GM12878 (cell line): Measurements from ENCODE around the gene TNP2. TPM values are rescaled to one million over a fixed set of nuclear protein-coding genes. Genes with fewer than 3 reads are reported as not detected.

ENCODE experiments used
- BRCA1 ChIP-seq: IDR thresholded peaks from 2 replicates; pipeline ENCODE4 v1.6.1; 2011; ENCODE audit warnings: low read depth, low read length, improper control_type of control experiment
- CBFB ChIP-seq: IDR thresholded peaks from 2 replicates; pipeline ENCODE4 v1.6.1; 2016; ENCODE audit warnings: antibody characterized with exemption, low read depth
- DPF2 ChIP-seq: fragments of 450-650 bp; IDR thresholded peaks from 2 replicates; pipeline ENCODE4 v1.6.1; 2017; ENCODE audit warnings: mild to moderate bottlenecking
- EGR1 ChIP-seq, 2 experiments: IDR thresholded peaks; 1 replicate in 1 of 2; 2 replicates in 1 of 2; pipeline ENCODE4 v1.6.1; 2011 to 2012; ENCODE audit warnings: low read depth in 2 of 2, low read length in 2 of 2, borderline replicate concordance in 1 of 2, mild to moderate bottlenecking in 1 of 2, moderate library complexity in 1 of 2
- ETV6 ChIP-seq, 2 experiments: fragments of 450-650 bp in 1 of 2; IDR thresholded peaks in 1 of 2; conservative IDR thresholded peaks in 1 of 2; 2 replicates each; pipeline ENCODE4 v1.6.1; 2014; ENCODE audit warnings: antibody characterized with exemption in 1 of 2, borderline replicate concordance in 1 of 2, low read depth in 1 of 2, mild to moderate bottlenecking in 1 of 2, moderate library complexity in 1 of 2
- FOS ChIP-seq: IDR thresholded peaks from 3 replicates; pipeline ENCODE4 v1.6.1; 2011; ENCODE audit warnings: borderline replicate concordance; ENCODE audit not compliant: insufficient read length; ENCODE audit errors: extremely low read depth
- FOXK2 ChIP-seq: fragments of 450-650 bp; IDR thresholded peaks from 2 replicates; pipeline ENCODE4 v1.6.1; 2017; ENCODE audit warnings: mild to moderate bottlenecking, moderate library complexity
- KDM1A ChIP-seq: fragments of 200-600 bp; sonication (generic); IDR thresholded peaks from 2 replicates; pipeline ENCODE4 v1.6.1; 2016; ENCODE audit warnings: borderline replicate concordance
- KLF5 ChIP-seq: fragments of 450-650 bp; IDR thresholded peaks from 2 replicates; pipeline ENCODE4 v1.6.1; 2014; ENCODE audit warnings: mild to moderate bottlenecking; ENCODE audit not compliant: partially characterized antibody
- NR2C1 ChIP-seq: fragments of 450-650 bp; IDR thresholded peaks from 2 replicates; pipeline ENCODE4 v1.6.1; 2017; ENCODE audit warnings: antibody characterized with exemption, mild to moderate bottlenecking, moderate library complexity
- SREBF1 ChIP-seq: IDR thresholded peaks from 2 replicates; pipeline ENCODE4 v1.6.1; 2012; ENCODE audit warnings: mild to moderate bottlenecking, low read length
- STAT3 ChIP-seq: IDR thresholded peaks from 2 replicates; pipeline ENCODE4 v1.6.1; 2011; ENCODE audit warnings: low read depth, low read length, improper control_type of control experiment
- ZNF217 ChIP-seq: fragments of 450-650 bp; IDR thresholded peaks from 2 replicates; pipeline ENCODE4 v1.6.1; 2017; ENCODE audit warnings: antibody characterized with exemption, mild to moderate bottlenecking
- ZSCAN29 ChIP-seq: fragments of 450-650 bp; IDR thresholded peaks from 2 replicates; pipeline ENCODE4 v1.6.1; 2017; ENCODE audit warnings: mild to moderate bottlenecking, moderate library complexity
- polyA plus RNA-seq, 11 experiments: library from polyadenylated mRNA; depleted of rRNA in 4 of 11; unstranded in 6 of 11; stranded (reverse) in 5 of 11; fragments of >200 nt; fragmentation: Nextera tagmentation in 4 of 11; fragmentation: Illumina TruSeq in 1 of 11; extraction: Ambion mirVana in 4 of 11; extraction: Trizol in 1 of 11; gene quantifications; 1 replicate in 1 of 11; 2 replicates in 10 of 11; pipeline versions ENCODE4 v1.2.1 to v1.2.3, GENCODE V29; 2011 to 2016; ENCODE audit warnings: inconsistent platforms in 2 of 11, missing spikeins in 2 of 11, low read depth in 1 of 11
- total RNA-seq, 4 experiments: library from RNA; depleted of rRNA in 3 of 4; stranded (reverse); fragments of >200 nt in 3 of 4; fragmentation: Illumina TruSeq in 1 of 4; extraction: Trizol in 1 of 4; gene quantifications; 2 replicates each; pipeline versions ENCODE4 v1.2.1 to v1.2.3, GENCODE V29; 2013 to 2021
- TF ChIP-seq, protein P1 (sequence below): IDR thresholded peaks from 2 replicates; pipeline ENCODE4 v1.6.1; 2011; ENCODE audit warnings: low read depth, low read length, improper control_type of control experiment, borderline replicate concordance
- TF ChIP-seq, protein P2 (sequence below): fragments of 450-650 bp; formaldehyde crosslinking; IDR thresholded peaks from 2 replicates; pipeline ENCODE4 v1.5.0; 2022; ENCODE audit warnings: mild to moderate bottlenecking, missing genetic modification characterization
- TF ChIP-seq, protein P3 (sequence below): fragments of 450-650 bp; IDR thresholded peaks from 2 replicates; pipeline ENCODE4 v1.6.1; 2016; ENCODE audit warnings: mild to moderate bottlenecking, moderate library complexity, borderline replicate concordance
- TF ChIP-seq, protein P4 (sequence below): IDR thresholded peaks from 2 replicates; pipeline ENCODE4 v1.6.1; 2011; ENCODE audit warnings: borderline replicate concordance, low read depth, mild to moderate bottlenecking, moderate library complexity, mixed read lengths, low read length; ENCODE audit not compliant: insufficient read depth; ENCODE audit errors: extremely low read length

The TNP2 gene
- total and polyA plus RNA-seq, 10 of the 15 experiments (the other 5 are each of a cell fraction or from before 2014, with no cell fraction given), result not detected

DNA sequence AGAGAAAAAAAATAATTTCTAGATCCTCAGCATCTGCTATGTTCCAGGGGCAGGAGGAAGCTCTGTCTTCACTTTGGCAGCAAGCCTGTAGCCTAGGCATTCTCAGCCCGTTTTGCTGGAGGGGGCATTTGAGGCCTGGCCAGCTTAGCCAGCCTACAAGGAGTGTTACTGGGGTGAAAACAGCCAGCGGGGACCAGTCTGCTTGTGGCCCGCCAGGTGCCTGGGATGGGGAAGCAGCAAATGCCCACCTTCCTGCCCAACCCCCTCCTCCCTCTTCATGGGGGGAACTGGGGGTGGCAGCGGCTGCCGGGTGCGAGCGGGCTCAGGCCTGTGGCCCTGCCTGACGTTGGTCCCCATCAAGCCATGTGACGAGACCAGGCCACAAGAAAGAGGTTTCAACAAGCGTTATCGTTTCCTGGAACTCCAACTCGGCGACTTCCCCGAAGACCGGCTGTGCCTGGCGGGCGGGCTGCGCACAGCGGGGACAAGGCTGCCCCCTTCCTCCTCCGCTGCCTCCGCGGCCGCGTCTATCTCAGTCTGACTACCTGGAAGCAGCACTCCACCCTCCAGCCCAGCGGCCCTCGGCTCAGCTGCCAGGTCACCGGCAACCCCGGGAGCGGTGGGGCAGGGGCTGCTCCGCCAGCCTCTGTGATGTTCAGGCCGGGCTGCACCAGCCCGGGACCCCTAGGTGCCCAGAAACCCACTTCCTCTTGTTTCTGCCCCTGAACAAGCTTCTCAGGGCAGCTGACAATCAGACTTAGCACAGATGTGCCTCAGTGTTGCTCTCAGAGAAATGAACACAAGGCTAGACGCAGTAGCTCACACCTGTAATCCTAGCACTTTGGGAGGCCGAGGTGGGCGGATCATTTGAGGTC, 36.0 kb downstream of the TNP2 start (continued):
- TF ChIP-seq ZSCAN29 (no peak), EGR1 (IDR thresholded peaks at IDR 0.05; ENCODE audit: borderline replicate concordance in 1 of 2, low read depth in 2 of 2, low read length in 2 of 2) (peak in 1 of 2 experiments; percentile 60; a peak in 2 of 3 replicates), ETV6 (conservative IDR thresholded peaks at IDR 0.05 in 1 of 2, IDR thresholded peaks at IDR 0.05 in 1 of 2; ENCODE audit: borderline replicate concordance in 1 of 2, low read depth in 1 of 2) (peak in 1 of 2 experiments; percentile 86; a peak in 2 of 4 replicates), BRCA1 (no peak), STAT3 (no peak), ZNF217 (no peak), NR2C1 (no peak), CBFB (peak; percentile 66; the same call in 1 of the 2 replicates), KDM1A (no peak), KLF5 (peak; percentile 44), DPF2 (peak; percentile 72), FOXK2 (no peak), FOS (no peak), SREBF1 (no peak)
- TF ChIP-seq, protein P1, sequence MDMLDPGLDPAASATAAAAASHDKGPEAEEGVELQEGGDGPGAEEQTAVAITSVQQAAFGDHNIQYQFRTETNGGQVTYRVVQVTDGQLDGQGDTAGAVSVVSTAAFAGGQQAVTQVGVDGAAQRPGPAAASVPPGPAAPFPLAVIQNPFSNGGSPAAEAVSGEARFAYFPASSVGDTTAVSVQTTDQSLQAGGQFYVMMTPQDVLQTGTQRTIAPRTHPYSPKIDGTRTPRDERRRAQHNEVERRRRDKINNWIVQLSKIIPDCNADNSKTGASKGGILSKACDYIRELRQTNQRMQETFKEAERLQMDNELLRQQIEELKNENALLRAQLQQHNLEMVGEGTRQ, result peak; percentile 2; the same call in 1 of the 2 replicates
- TF ChIP-seq, protein P2, sequence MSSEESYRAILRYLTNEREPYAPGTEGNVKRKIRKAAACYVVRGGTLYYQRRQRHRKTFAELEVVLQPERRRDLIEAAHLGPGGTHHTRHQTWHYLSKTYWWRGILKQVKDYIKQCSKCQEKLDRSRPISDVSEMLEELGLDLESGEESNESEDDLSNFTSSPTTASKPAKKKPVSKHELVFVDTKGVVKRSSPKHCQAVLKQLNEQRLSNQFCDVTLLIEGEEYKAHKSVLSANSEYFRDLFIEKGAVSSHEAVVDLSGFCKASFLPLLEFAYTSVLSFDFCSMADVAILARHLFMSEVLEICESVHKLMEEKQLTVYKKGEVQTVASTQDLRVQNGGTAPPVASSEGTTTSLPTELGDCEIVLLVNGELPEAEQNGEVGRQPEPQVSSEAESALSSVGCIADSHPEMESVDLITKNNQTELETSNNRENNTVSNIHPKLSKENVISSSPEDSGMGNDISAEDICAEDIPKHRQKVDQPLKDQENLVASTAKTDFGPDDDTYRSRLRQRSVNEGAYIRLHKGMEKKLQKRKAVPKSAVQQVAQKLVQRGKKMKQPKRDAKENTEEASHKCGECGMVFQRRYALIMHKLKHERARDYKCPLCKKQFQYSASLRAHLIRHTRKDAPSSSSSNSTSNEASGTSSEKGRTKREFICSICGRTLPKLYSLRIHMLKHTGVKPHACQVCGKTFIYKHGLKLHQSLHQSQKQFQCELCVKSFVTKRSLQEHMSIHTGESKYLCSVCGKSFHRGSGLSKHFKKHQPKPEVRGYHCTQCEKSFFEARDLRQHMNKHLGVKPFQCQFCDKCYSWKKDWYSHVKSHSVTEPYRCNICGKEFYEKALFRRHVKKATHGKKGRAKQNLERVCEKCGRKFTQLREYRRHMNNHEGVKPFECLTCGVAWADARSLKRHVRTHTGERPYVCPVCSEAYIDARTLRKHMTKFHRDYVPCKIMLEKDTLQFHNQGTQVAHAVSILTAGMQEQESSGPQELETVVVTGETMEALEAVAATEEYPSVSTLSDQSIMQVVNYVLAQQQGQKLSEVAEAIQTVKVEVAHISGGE (CRISPR knock-in tag), result no peak
- TF ChIP-seq, protein P3, sequence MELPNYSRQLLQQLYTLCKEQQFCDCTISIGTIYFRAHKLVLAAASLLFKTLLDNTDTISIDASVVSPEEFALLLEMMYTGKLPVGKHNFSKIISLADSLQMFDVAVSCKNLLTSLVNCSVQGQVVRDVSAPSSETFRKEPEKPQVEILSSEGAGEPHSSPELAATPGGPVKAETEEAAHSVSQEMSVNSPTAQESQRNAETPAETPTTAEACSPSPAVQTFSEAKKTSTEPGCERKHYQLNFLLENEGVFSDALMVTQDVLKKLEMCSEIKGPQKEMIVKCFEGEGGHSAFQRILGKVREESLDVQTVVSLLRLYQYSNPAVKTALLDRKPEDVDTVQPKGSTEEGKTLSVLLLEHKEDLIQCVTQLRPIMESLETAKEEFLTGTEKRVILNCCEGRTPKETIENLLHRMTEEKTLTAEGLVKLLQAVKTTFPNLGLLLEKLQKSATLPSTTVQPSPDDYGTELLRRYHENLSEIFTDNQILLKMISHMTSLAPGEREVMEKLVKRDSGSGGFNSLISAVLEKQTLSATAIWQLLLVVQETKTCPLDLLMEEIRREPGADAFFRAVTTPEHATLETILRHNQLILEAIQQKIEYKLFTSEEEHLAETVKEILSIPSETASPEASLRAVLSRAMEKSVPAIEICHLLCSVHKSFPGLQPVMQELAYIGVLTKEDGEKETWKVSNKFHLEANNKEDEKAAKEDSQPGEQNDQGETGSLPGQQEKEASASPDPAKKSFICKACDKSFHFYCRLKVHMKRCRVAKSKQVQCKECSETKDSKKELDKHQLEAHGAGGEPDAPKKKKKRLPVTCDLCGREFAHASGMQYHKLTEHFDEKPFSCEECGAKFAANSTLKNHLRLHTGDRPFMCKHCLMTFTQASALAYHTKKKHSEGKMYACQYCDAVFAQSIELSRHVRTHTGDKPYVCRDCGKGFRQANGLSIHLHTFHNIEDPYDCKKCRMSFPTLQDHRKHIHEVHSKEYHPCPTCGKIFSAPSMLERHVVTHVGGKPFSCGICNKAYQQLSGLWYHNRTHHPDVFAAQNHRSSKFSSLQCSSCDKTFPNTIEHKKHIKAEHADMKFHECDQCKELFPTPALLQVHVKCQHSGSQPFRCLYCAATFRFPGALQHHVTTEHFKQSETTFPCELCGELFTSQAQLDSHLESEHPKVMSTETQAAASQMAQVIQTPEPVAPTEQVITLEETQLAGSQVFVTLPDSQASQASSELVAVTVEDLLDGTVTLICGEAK, result no peak; the same call in 1 of the 2 replicates
- TF ChIP-seq, protein P4, sequence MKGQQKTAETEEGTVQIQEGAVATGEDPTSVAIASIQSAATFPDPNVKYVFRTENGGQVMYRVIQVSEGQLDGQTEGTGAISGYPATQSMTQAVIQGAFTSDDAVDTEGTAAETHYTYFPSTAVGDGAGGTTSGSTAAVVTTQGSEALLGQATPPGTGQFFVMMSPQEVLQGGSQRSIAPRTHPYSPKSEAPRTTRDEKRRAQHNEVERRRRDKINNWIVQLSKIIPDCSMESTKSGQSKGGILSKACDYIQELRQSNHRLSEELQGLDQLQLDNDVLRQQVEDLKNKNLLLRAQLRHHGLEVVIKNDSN, result no peak
